ENCODE data around the gene TTC7B.

Gene TTC7B

GRCh38 chr14:90784621-90785270, 31.5 kb downstream of the TTC7B start:
- no peak for DNase-seq (ENCODE audit: low read depth)
- no peak overlapping the region for H3K4me3 ChIP-seq (ENCODE audit: low read depth, low read length)
- TF ChIP-seq MAX (IDR thresholded peaks at IDR 0.05; ENCODE audit: low read depth, low read length) (no peak), CTCF (IDR thresholded peaks at IDR 0.05; ENCODE audit: low read depth, low read length) (no peak), POLR2A (IDR thresholded peaks at IDR 0.05; ENCODE audit: extremely low read depth, insufficient read length) (no peak), MYC (IDR thresholded peaks at IDR 0.05; ENCODE audit: low read depth, low read length) (no peak)

- no peak for TF ChIP-seq CTCF (IDR thresholded peaks at IDR 0.05; ENCODE audit: low read depth, low read length)
- TF ChIP-seq POLR2A (IDR thresholded peaks at IDR 0.05; ENCODE audit: extremely low read depth, insufficient read length): no peak
- TF ChIP-seq MYC (IDR thresholded peaks at IDR 0.05; ENCODE audit: low read depth, low read length): no peak
- no peak for TF ChIP-seq MAX (IDR thresholded peaks at IDR 0.05; ENCODE audit: low read depth, low read length)
- DNase-seq (ENCODE audit: low read depth): no peak
- no peak overlapping the region for H3K4me3 ChIP-seq (ENCODE audit: low read depth, low read length)
Measured at GRCh38 chr14:90783344-90783743, 32.9 kb downstream of the TTC7B start.

GRCh38 chr14:90782892-90783291, 33.3 kb downstream of the TTC7B start:
- TF ChIP-seq MYC (IDR thresholded peaks at IDR 0.05; ENCODE audit: low read depth, low read length): no peak
- no peak for TF ChIP-seq POLR2A (IDR thresholded peaks at IDR 0.05; ENCODE audit: extremely low read depth, insufficient read length)
- no peak for TF ChIP-seq MAX (IDR thresholded peaks at IDR 0.05; ENCODE audit: low read depth, low read length)
- no peak for DNase-seq (ENCODE audit: low read depth)
- no peak overlapping the region for H3K4me3 ChIP-seq (ENCODE audit: low read depth, low read length)

- H3K4me3 ChIP-seq (ENCODE audit: low read depth, low read length): no peak overlapping the region
- TF ChIP-seq POLR2A (IDR thresholded peaks at IDR 0.05; ENCODE audit: extremely low read depth, insufficient read length) (no peak), CTCF (IDR thresholded peaks at IDR 0.05; ENCODE audit: low read depth, low read length) (no peak), MAX (IDR thresholded peaks at IDR 0.05; ENCODE audit: low read depth, low read length) (no peak), MYC (IDR thresholded peaks at IDR 0.05; ENCODE audit: low read depth, low read length) (no peak)
Measured at GRCh38 chr14:90781876-90782275, 34.4 kb downstream of the TTC7B start.

GRCh38 chr14:90781344-90781761, 34.9 kb downstream of the TTC7B start:
- TF ChIP-seq MYC (IDR thresholded peaks at IDR 0.05; ENCODE audit: low read depth, low read length): no peak
- no peak for TF ChIP-seq CTCF (IDR thresholded peaks at IDR 0.05; ENCODE audit: low read depth, low read length)
- TF ChIP-seq POLR2A (IDR thresholded peaks at IDR 0.05; ENCODE audit: extremely low read depth, insufficient read length): no peak
- no peak for TF ChIP-seq MAX (IDR thresholded peaks at IDR 0.05; ENCODE audit: low read depth, low read length)
- no peak for DNase-seq (ENCODE audit: low read depth)
- H3K4me3 ChIP-seq (ENCODE audit: low read depth, low read length): no peak overlapping the region

More at GRCh38 chr14:90781876-90782275, 34.4 kb downstream of the TTC7B start:
- no peak for DNase-seq (ENCODE audit: low read depth)

- H3K4me3 ChIP-seq (ENCODE audit: low read depth, low read length): no peak overlapping the region
- no peak for DNase-seq (ENCODE audit: low read depth)
- no peak for TF ChIP-seq MAX (IDR thresholded peaks at IDR 0.05; ENCODE audit: low read depth, low read length)
- TF ChIP-seq POLR2A (IDR thresholded peaks at IDR 0.05; ENCODE audit: extremely low read depth, insufficient read length): no peak
- TF ChIP-seq CTCF (IDR thresholded peaks at IDR 0.05; ENCODE audit: low read depth, low read length): no peak
- TF ChIP-seq MYC (IDR thresholded peaks at IDR 0.05; ENCODE audit: low read depth, low read length): no peak
Measured at GRCh38 chr14:90780519-90780918, 35.7 kb downstream of the TTC7B start.

All from NB4 (cell line).